Measurements from ENCODE around the gene PTGDS.
A peak's percentile ranks its signal among the peaks of the same experiment; 100 is the strongest.

Gene PTGDS

DNA sequence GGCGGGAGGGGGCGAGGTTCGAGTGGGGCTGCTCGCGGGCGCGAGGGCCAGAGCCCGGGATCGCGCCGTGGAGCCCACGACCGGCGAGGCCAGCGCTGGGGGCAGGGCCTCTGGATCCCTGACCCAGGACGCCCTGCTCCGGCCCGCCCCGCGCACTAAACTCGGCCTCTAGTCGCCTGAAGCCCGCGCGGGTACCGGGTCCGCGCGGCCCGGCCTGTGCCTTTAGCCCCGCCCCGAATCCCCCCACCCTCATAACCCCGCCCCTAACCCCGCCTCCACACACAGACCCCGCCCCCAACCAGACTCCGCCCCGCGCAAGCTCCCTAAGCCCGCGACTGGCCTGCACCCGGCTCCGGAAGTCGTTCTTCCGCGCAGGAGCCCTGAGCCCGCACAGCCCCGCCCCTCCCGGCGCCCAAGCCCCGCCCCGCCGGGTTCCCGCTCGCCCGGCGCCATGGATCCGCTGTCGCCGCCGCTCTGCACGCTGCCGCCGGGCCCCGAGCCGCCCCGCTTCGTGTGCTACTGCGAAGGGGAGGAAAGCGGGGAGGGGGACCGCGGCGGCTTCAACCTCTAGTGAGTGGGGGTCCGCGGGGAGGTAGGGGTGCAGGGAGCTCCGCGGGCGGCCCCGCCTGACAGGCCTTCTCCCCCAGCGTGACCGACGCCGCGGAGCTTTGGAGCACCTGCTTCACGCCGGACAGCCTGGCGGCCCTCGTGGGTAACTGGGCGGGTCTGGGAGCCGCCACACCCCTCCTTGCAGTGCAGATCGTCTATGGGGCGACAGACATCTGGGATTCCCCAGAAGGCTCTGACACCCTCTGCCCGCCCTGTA is 14.9 kb downstream of the PTGDS start, which contains the start of gene PAXX (continued):
- no peak for TF ChIP-seq ZNF302 (tag by site-specific recombination; IDR thresholded peaks at IDR 0.05; ENCODE audit: low read depth)
- 0 out of 2 replicates have a peak, but pooled peaks have one; percentile 30 for TF ChIP-seq ZNF704 (tag by site-specific recombination; IDR thresholded peaks at IDR 0.05)
- peak; percentile 54 for TF ChIP-seq ZIC2 (tag by site-specific recombination; IDR thresholded peaks at IDR 0.05)
- peak; percentile 93 for TF ChIP-seq ZBTB20 (tag by site-specific recombination; IDR thresholded peaks at IDR 0.05)
- TF ChIP-seq ZSCAN23 (tag by site-specific recombination; IDR thresholded peaks at IDR 0.05) = 0 out of 2 replicates have a peak, but pooled peaks have one; percentile 44
- TF ChIP-seq ZNF341 (tag by site-specific recombination; IDR thresholded peaks at IDR 0.05; ENCODE audit: low read depth) = peak; percentile 35; the same call in 1 of the 2 replicates
- TF ChIP-seq TRIM28 (IDR thresholded peaks at IDR 0.05; ENCODE audit: borderline replicate concordance, low read length) = no peak
- no peak for TF ChIP-seq ZBTB48 (tag by site-specific recombination; IDR thresholded peaks at IDR 0.05)
- TF ChIP-seq KLF9 (tag by site-specific recombination; IDR thresholded peaks at IDR 0.05; ENCODE audit: low read depth) = peak; percentile 97
- 0 out of 2 replicates have a peak, but pooled peaks have one; percentile 11 for TF ChIP-seq BCL11B (tag by site-specific recombination; IDR thresholded peaks at IDR 0.05; ENCODE audit: low read depth)
- no peak for TF ChIP-seq ZNF513 (tag by site-specific recombination; IDR thresholded peaks at IDR 0.05)
- TF ChIP-seq ZNF2 (tag by site-specific recombination; IDR thresholded peaks at IDR 0.05) = peak; percentile 58; the same call in 1 of the 2 replicates
- no peak for TF ChIP-seq ZNF664 (tag by site-specific recombination; IDR thresholded peaks at IDR 0.05)
- TF ChIP-seq ZNF23 (tag by site-specific recombination; IDR thresholded peaks at IDR 0.05; ENCODE audit: borderline replicate concordance) = no peak
- no peak for TF ChIP-seq ZNF114 (tag by site-specific recombination; IDR thresholded peaks at IDR 0.05)
- no peak for TF ChIP-seq ZBTB7A (tag by site-specific recombination; IDR thresholded peaks at IDR 0.05; ENCODE audit: low read depth)
- TF ChIP-seq ZNF654 (tag by site-specific recombination; IDR thresholded peaks at IDR 0.05; ENCODE audit: low read depth) = no peak
- TF ChIP-seq INSM2 (tag by site-specific recombination; IDR thresholded peaks at IDR 0.05) = 0 out of 2 replicates have a peak, but pooled peaks have one; percentile 14
- TF ChIP-seq ZFHX2 (tag by site-specific recombination; conservative IDR thresholded peaks at IDR 0.05) = 0 out of 2 replicates have a peak, but pooled peaks have one; percentile 7
- no peak for TF ChIP-seq ZNF555 (tag by site-specific recombination; conservative IDR thresholded peaks at IDR 0.05)
- TF ChIP-seq, protein P1, sequence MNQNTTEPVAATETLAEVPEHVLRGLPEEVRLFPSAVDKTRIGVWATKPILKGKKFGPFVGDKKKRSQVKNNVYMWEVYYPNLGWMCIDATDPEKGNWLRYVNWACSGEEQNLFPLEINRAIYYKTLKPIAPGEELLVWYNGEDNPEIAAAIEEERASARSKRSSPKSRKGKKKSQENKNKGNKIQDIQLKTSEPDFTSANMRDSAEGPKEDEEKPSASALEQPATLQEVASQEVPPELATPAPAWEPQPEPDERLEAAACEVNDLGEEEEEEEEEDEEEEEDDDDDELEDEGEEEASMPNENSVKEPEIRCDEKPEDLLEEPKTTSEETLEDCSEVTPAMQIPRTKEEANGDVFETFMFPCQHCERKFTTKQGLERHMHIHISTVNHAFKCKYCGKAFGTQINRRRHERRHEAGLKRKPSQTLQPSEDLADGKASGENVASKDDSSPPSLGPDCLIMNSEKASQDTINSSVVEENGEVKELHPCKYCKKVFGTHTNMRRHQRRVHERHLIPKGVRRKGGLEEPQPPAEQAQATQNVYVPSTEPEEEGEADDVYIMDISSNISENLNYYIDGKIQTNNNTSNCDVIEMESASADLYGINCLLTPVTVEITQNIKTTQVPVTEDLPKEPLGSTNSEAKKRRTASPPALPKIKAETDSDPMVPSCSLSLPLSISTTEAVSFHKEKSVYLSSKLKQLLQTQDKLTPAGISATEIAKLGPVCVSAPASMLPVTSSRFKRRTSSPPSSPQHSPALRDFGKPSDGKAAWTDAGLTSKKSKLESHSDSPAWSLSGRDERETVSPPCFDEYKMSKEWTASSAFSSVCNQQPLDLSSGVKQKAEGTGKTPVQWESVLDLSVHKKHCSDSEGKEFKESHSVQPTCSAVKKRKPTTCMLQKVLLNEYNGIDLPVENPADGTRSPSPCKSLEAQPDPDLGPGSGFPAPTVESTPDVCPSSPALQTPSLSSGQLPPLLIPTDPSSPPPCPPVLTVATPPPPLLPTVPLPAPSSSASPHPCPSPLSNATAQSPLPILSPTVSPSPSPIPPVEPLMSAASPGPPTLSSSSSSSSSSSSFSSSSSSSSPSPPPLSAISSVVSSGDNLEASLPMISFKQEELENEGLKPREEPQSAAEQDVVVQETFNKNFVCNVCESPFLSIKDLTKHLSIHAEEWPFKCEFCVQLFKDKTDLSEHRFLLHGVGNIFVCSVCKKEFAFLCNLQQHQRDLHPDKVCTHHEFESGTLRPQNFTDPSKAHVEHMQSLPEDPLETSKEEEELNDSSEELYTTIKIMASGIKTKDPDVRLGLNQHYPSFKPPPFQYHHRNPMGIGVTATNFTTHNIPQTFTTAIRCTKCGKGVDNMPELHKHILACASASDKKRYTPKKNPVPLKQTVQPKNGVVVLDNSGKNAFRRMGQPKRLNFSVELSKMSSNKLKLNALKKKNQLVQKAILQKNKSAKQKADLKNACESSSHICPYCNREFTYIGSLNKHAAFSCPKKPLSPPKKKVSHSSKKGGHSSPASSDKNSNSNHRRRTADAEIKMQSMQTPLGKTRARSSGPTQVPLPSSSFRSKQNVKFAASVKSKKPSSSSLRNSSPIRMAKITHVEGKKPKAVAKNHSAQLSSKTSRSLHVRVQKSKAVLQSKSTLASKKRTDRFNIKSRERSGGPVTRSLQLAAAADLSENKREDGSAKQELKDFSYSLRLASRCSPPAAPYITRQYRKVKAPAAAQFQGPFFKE (tag by site-specific recombination; IDR thresholded peaks at IDR 0.05; ENCODE audit: borderline replicate concordance) = no peak
- no peak for TF ChIP-seq ZNF37A (tag by site-specific recombination; IDR thresholded peaks at IDR 0.05)
- TF ChIP-seq, protein P2, sequence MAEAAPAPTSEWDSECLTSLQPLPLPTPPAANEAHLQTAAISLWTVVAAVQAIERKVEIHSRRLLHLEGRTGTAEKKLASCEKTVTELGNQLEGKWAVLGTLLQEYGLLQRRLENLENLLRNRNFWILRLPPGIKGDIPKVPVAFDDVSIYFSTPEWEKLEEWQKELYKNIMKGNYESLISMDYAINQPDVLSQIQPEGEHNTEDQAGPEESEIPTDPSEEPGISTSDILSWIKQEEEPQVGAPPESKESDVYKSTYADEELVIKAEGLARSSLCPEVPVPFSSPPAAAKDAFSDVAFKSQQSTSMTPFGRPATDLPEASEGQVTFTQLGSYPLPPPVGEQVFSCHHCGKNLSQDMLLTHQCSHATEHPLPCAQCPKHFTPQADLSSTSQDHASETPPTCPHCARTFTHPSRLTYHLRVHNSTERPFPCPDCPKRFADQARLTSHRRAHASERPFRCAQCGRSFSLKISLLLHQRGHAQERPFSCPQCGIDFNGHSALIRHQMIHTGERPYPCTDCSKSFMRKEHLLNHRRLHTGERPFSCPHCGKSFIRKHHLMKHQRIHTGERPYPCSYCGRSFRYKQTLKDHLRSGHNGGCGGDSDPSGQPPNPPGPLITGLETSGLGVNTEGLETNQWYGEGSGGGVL (tag by site-specific recombination; IDR thresholded peaks at IDR 0.05) = peak; percentile 53
- TF ChIP-seq ZNF660 (tag by site-specific recombination; IDR thresholded peaks at IDR 0.05) = no peak; the same call in none of the 2 replicates
- no peak for TF ChIP-seq PRDM1 (tag by site-specific recombination; IDR thresholded peaks at IDR 0.05)
- no peak for TF ChIP-seq ZBTB6 (tag by site-specific recombination; IDR thresholded peaks at IDR 0.05)

Data from HEK293 (cell line).